DMS79 (cell line): ENCODE data around the gene CPLX3.

Experiments
- DNase-seq: peaks from one replicate; lab custom pipeline; 2025; lab: John Stamatoyannopoulos, UW

The CPLX3 gene

DNA sequence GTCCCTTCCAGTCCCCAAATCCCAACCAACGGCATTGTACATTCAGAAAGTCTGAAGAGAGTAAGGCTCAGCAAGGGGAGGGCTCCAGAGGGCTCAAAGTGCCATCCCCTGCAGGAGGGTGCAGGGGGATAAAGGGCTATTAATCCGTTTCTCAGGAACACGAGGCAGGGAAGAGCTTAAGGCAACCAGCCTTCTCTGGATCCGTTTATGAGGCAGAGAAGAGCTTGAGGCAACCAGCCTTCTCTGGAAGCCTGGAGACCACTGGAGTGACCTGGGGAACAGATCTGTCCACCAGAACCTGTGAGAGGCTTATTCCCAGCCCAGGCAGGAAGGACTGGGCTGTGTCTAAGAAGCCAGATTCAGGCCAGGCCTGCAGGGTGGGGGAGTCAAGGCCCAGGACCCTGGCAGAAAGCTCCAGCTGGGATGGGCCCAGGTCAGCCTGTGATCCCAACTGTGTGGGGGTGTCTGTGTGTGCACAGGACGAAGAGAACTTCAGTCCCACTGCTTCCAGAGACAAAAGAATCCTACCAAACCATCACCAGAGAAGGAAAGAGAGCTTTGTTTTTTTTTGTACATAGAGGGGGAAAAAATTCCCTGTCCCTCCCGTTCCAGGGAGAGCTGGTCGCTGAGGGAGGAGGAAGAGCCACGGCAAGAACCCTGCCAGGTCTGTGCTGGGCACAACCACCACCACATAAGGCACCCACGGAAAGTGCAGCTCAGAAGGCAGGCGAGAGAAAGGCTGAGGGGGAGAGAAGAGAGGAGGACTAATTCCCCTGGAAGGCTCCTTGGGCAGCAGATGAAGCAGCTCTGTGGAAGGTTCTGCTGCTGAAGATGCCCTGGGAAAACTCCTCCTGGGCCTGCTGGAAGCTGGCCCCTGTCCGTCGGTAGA lies 18.1 kb downstream of the CPLX3 start:
- DNase-seq, result no peak

GRCh38 chr15:74845208-74845568 lies 18.8 kb downstream of the CPLX3 start:
- no peak for DNase-seq

- DNase-seq, result no peak
Observed at GRCh38 chr15:74845581-74845980, 19.2 kb downstream of the CPLX3 start.

GRCh38 chr15:74847432-74847831 lies 21.0 kb downstream of the CPLX3 start:
- DNase-seq, result no peak

DNA sequence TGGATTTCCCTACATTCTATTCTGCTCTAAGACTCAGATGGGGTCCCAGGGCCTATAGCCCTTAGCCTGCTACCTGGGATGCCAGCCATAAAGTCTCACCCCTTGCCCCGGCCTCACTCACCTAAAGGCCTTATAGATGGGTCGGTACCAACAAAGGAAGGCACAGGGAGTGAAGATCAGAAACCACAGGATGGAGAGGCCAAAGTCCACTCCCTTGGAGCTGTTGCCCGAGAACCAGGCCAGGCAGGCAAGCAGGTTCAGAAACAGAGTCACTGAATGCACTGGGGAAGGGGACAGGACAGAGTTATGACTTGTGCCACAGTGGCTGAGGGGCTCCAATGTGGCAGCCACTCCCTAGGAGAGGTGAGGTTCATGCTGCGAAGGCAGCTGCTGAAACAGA lies 24.0 kb downstream of the CPLX3 start:
- DNase-seq, result no peak

DNA sequence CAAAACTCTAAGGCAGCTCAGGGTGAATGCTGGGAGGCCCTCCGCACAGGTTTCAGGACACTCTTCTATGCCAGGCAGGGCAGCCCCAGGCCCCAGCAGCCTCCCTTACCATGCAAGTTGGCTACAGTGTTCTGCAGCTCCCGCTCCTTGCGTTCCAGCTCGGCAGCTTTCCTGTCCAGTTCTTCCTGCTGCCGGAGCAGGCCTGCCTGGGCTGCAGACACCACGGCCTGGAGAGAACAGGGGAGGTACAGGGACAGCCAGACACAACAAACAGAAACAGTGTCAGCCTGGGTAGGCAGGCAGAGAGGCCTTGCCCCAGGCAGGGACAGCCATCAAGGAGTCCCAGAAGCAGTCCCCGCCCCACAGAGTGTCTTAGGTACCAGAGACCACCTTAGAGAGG lies 25.5 kb downstream of the CPLX3 start:
- DNase-seq, result no peak

DNA sequence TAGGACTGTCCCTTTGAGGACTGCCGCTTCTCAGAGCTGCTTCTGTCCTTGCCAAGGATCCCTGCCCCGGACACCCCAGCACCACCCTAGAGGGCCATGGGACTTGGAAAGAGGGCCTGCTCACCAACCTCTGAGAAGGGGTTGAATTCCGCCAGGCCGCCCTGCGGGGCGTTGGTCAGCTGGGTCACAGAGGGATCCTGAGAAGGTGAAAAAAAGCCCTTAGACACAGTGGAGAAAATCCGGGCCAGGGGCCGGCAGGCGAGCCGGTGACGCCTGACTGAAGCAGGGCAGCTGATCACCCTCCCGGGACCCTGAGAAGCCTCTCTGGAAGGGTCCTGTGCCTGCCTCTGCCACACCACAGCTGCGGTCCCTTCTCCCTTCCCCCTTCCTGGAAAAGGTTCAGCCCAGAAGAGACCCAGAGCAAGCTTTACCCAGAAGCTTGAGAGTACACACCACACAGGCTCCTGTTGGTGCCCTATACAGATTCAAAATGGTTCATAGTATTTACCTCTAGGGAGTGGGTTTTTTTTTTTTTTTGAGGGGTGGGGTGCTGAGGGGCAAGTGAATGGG lies 28.1 kb downstream of the CPLX3 start:
- DNase-seq, result no peak

DNA sequence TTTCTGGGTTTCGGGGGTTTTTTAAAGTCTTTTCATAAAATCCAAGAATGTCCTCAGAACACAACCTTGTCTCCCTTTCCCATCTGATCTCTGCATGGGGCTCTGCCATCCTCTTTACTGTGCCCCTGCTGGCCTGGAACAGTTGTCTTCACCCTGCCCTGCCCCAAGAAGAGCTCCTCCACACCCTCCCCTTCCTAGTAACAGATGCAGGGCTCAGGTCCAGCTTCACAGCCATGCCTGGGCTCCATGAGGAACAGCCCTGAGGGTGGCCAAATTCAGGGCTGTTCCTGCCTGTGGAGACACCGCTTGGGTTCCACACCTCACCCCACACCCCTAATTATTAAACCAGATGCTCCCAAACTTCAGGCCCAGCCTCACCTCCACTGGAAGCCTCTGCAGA lies 29.4 kb downstream of the CPLX3 start:
- no peak for DNase-seq

- no peak for DNase-seq
Observed at GRCh38 chr15:74856537-74856936, 30.1 kb downstream of the CPLX3 start.

- DNase-seq, result peak; percentile 29
Observed at GRCh38 chr15:74857082-74857655, 30.7 kb downstream of the CPLX3 start.

- DNase-seq, result no peak
Observed at GRCh38 chr15:74857671-74858368, 31.4 kb downstream of the CPLX3 start.

DNA sequence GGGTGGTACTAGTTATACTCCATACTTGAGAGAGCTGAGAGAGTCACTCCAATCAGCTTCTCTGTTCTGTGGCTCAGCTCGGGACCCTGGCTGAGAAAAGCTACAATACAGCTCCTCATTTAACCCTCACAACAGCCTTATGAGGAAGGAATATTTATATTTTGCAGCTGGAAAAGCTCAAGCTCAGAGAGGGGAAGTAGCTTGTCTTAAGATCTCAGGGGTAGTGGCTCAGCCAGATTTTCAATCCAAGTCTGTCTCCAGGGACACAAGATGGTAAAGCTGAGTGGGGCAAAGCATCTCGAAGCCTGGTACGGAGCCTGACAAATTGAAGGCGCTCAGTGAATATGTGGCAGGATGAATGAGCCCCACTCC lies 31.9 kb downstream of the CPLX3 start:
- DNase-seq, result no peak

DNA sequence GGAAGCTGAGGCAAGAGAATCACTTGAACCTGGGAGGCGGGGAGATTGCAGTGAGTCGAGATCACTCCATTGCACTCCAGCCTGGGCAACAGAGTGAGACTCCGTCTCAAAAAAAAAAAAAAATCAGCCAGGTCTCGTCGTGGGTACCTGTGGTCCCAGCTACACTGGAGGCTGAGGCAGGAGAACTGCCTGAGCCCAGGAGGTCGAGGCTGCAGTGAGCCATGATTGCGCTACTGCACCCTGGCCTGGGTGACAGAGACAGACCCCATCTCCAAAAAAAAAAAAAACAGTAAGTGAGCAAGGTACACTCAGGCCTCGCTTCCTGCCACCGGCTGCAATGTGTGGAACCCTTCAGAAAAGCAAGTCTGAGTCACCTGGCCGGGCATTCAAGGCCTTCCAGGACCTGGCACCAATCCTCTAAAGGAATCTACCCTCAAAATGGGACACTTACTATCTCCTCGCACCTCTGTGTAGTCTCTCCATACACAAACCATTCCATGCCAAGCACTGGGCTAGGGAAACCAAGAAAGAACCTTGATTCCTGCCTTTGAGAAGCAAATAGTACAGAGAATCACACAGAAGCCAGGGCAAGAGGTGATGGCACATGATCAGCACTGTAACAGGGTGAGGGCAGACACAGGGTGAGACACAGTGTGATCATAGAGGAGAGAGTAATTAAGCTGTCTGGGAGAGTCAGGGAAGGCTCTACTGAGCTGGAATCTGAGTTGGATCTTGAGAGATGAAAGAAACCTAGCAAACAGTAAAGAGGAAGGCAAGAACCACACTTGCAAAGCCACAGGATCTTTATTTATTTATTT lies 37.0 kb downstream of the CPLX3 start:
- DNase-seq, result no peak

GRCh38 chr15:74864296-74864695 lies 37.9 kb downstream of the CPLX3 start:
- DNase-seq, result no peak

DNA sequence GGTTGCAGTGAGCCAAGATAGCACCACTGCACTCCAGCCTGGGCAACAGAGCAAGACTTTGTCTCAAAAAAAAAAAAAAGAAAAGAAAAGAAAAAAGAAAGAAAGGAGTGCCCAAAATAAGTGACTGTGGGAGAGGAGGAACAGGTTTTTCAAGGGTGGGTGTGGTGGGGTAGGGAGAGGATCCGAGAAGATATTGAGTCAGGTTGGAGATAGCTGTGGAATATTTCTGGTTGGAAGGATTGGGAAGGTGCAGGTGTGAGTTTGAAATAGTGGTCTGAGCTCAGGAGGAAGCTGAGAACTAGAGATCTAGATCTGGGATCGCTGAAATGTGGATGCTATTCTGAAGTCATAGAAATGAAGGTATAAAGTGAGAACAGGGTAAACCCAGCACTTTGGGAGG lies 38.9 kb downstream of the CPLX3 start:
- DNase-seq, result no peak

- DNase-seq, result no peak
Observed at GRCh38 chr15:74866090-74866489, 39.7 kb downstream of the CPLX3 start.

GRCh38 chr15:74867466-74868038 lies 41.1 kb downstream of the CPLX3 start:
- no peak for DNase-seq

DNA sequence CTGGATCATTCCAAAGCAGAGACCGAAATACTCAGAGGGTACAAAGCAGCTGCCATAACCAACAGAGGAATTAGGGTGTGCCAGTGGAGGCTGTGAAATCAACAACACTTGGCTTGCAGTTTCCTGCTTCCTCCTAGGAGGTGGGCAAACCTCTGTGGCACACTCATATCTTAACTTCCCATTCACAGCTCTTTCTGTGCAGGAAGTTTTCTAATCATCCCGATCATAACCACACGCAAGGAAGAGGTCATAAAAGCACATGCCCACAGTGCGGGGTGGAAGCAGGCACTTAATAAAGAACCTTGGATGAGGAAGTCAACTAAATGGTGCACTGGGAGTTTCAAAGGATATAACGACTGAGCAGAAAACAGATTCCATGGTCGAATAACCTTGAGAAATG lies 41.6 kb downstream of the CPLX3 start:
- DNase-seq, result no peak

GRCh38 chr15:74869372-74869725 lies 42.9 kb downstream of the CPLX3 start:
- no peak for DNase-seq

- DNase-seq, result no peak
Observed at GRCh38 chr15:74869726-74870407, 43.4 kb downstream of the CPLX3 start.
